Panc1 (cell line): ENCODE results near the gene TMEFF2.

Source experiments
- CTCF ChIP-seq: fragments of 450-650 bp; IDR thresholded peaks from 2 replicates; pipeline ENCODE4 v1.5.1; 2017; ENCODE audit warnings: mild to moderate bottlenecking
- TCF7L2 ChIP-seq: IDR thresholded peaks from 2 replicates; pipeline ENCODE4 v1.6.1; 2011; ENCODE audit warnings: mild to moderate bottlenecking, low read depth, low read length, inconsistent platforms

- no peak for TF ChIP-seq CTCF
- TF ChIP-seq TCF7L2: no peak
These were observed 49.2 kb downstream of the TMEFF2 start for GRCh38 chr2:192145496-192145895.
